Activated CD8-positive, alpha-beta memory T cell treated with anti-CD3 and anti-CD28 coated beads for 36 hours (primary cell): ENCODE measurements around the gene CGA. TPM values are rescaled to one million over a fixed set of nuclear protein-coding genes. Genes with fewer than 3 reads are reported as not detected.

Experiments
- CTCF ChIA-PET: fragments of 350-600 bp; sonication (Branson Sonifier 250); formaldehyde crosslinking; loops from one replicate; lab custom pipeline; 2021; ENCODE audit warnings: antibody characterized with exemption; lab: Charles Lee
- POLR2A ChIA-PET: fragments of 350-600 bp; sonication (Branson Sonifier 250); formaldehyde crosslinking; loops from one replicate; lab custom pipeline; 2021; ENCODE audit warnings: antibody characterized with exemption; lab: Charles Lee
- total RNA-seq, 2 experiments: library from RNA; stranded (reverse); gene quantifications; one replicate each; pipeline ENCODE4 v1.2.3, GENCODE V29; 2021

Gene CGA
- total RNA-seq, 2 experiments from 2014 or later = not detected

- POLR2A ChIA-PET = no interaction called here
- CTCF ChIA-PET = no interaction called here
These were observed 1.3 kb downstream of the CGA start for GRCh38 chr6:87093651-87094050.

- ChIA-PET CTCF (no interaction called here), POLR2A (no interaction called here)
These were observed 1.7 kb downstream of the CGA start for GRCh38 chr6:87093199-87093598.

- POLR2A ChIA-PET = interaction anchor here (0.6 kb wide), 1 partner anchor 813 kb away, joined by 4 read pairs; no protein-coding TSS in a partner anchor
- CTCF ChIA-PET = interaction anchor here (1.7 kb wide), 1 partner anchor 13 kb away, joined by 6 read pairs; no protein-coding TSS in a partner anchor
These were observed 2.5 kb downstream of the CGA start for GRCh38 chr6:87092435-87092834.

- POLR2A ChIA-PET = no interaction called here
- CTCF ChIA-PET = interaction anchor here (0.6 kb wide), 1 partner anchor 320 kb away, joined by 3 read pairs; no protein-coding TSS in a partner anchor
These were observed 5.8 kb downstream of the CGA start for GRCh38 chr6:87089135-87089534.

- POLR2A ChIA-PET = no interaction called here
- CTCF ChIA-PET = no interaction called here
These were observed 6.8 kb downstream of the CGA start for GRCh38 chr6:87088076-87088475.

- ChIA-PET POLR2A (no interaction called here), CTCF (interaction anchor here (1.7 kb wide), 1 partner anchor 15 kb away, joined by 7 read pairs; no protein-coding TSS in a partner anchor)
These were observed 12.7 kb downstream of the CGA start for GRCh38 chr6:87082160-87082721.

- CTCF ChIA-PET = interaction anchor here (0.8 to 1.9 kb wide), 9 partner anchors 9 to 90 kb away, joined by 3 to 9 read pairs (median 3); partner anchors contain the start of gene CGA
- POLR2A ChIA-PET = no interaction called here
These were observed 15.8 kb downstream of the CGA start for GRCh38 chr6:87078983-87079616.

- POLR2A ChIA-PET = no interaction called here
- CTCF ChIA-PET = no interaction called here
These were observed 19.7 kb downstream of the CGA start for GRCh38 chr6:87075168-87075567.

- POLR2A ChIA-PET = no interaction called here
- CTCF ChIA-PET = interaction anchor here (1.1 kb wide), 1 partner anchor 31 kb away, joined by 3 read pairs; no protein-coding TSS in a partner anchor
These were observed 20.7 kb downstream of the CGA start for GRCh38 chr6:87074101-87074621.

GRCh38 chr6:87071683-87072082 lies 23.2 kb downstream of the CGA start:
- CTCF ChIA-PET = no interaction called here
- POLR2A ChIA-PET = no interaction called here

GRCh38 chr6:87070741-87071140 lies 24.2 kb downstream of the CGA start:
- CTCF ChIA-PET = interaction anchor here (1.1 kb wide), 1 partner anchor 8 kb away, joined by 3 read pairs; no protein-coding TSS in a partner anchor
- POLR2A ChIA-PET = no interaction called here

- CTCF ChIA-PET = no interaction called here
- POLR2A ChIA-PET = no interaction called here
These were observed 26.1 kb downstream of the CGA start for GRCh38 chr6:87068795-87069194.

- ChIA-PET CTCF (interaction anchor here (0.6 to 2.2 kb wide), 5 partner anchors 9 to 149 kb away, joined by 3 to 9 read pairs (median 5); no protein-coding TSS in a partner anchor), POLR2A (interaction anchor here (0.6 to 0.7 kb wide), 2 partner anchors 200 to 505 kb away, joined by 5 to 7 read pairs; no protein-coding TSS in a partner anchor)
These were observed 28.2 kb downstream of the CGA start for GRCh38 chr6:87066449-87067333.

- ChIA-PET POLR2A (no interaction called here), CTCF (interaction anchor here (1.3 kb wide), 1 partner anchor 75 kb away, joined by 3 read pairs; no protein-coding TSS in a partner anchor)
These were observed 29.8 kb downstream of the CGA start for GRCh38 chr6:87065117-87065516.

- ChIA-PET POLR2A (no interaction called here), CTCF (no interaction called here)
These were observed 35.0 kb downstream of the CGA start for GRCh38 chr6:87059943-87060342.

GRCh38 chr6:87054143-87054833 lies 40.6 kb downstream of the CGA start:
- CTCF ChIA-PET = no interaction called here

GRCh38 chr6:87053312-87053711 lies 41.6 kb downstream of the CGA start:
- CTCF ChIA-PET = no interaction called here
- POLR2A ChIA-PET = no interaction called here

More at GRCh38 chr6:87054143-87054833, 40.6 kb downstream of the CGA start:
- POLR2A ChIA-PET = no interaction called here

- POLR2A ChIA-PET = no interaction called here
These were observed 45.1 kb downstream of the CGA start for GRCh38 chr6:87049779-87050178.

More at GRCh38 chr6:87049779-87050178, 45.1 kb downstream of the CGA start:
- CTCF ChIA-PET = no interaction called here
